C4-2B (cell line): ENCODE measurements around the gene ANAPC4.

Experiments
- ZFX ChIP-seq: fragments of 450-650 bp; IDR thresholded peaks from 2 replicates; pipeline ENCODE4 v1.6.1; 2017
- TF ChIP-seq, protein P1 (sequence below): fragments of 450-650 bp; conservative IDR thresholded peaks from 2 replicates; pipeline ENCODE4 v1.5.1; 2017; ENCODE audit warnings: mild to moderate bottlenecking

DNA sequence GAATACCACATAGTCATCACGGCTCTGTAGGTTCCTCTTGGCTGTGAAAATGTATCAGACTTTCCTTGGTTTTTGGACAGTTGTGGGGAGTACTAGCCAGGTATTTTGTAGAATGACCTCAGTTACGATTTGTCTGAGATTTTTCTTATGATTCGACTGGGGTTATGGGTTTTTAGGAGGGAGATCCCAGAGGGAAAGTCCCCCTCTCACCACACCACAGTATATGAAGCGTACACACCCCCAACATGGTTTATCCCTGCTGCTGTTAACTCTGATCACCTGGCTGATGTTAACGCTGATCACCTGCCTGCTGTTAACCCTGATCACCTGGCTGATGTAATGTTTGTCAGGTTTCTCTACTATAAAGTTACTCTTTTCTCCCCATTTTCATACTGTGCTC is 72.6 kb downstream of the ANAPC4 start:
- TF ChIP-seq, protein P1, sequence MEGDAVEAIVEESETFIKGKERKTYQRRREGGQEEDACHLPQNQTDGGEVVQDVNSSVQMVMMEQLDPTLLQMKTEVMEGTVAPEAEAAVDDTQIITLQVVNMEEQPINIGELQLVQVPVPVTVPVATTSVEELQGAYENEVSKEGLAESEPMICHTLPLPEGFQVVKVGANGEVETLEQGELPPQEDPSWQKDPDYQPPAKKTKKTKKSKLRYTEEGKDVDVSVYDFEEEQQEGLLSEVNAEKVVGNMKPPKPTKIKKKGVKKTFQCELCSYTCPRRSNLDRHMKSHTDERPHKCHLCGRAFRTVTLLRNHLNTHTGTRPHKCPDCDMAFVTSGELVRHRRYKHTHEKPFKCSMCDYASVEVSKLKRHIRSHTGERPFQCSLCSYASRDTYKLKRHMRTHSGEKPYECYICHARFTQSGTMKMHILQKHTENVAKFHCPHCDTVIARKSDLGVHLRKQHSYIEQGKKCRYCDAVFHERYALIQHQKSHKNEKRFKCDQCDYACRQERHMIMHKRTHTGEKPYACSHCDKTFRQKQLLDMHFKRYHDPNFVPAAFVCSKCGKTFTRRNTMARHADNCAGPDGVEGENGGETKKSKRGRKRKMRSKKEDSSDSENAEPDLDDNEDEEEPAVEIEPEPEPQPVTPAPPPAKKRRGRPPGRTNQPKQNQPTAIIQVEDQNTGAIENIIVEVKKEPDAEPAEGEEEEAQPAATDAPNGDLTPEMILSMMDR = no peak
- TF ChIP-seq ZFX = no peak
